ENCODE results near the gene OTOGL.

The OTOGL gene

DNA sequence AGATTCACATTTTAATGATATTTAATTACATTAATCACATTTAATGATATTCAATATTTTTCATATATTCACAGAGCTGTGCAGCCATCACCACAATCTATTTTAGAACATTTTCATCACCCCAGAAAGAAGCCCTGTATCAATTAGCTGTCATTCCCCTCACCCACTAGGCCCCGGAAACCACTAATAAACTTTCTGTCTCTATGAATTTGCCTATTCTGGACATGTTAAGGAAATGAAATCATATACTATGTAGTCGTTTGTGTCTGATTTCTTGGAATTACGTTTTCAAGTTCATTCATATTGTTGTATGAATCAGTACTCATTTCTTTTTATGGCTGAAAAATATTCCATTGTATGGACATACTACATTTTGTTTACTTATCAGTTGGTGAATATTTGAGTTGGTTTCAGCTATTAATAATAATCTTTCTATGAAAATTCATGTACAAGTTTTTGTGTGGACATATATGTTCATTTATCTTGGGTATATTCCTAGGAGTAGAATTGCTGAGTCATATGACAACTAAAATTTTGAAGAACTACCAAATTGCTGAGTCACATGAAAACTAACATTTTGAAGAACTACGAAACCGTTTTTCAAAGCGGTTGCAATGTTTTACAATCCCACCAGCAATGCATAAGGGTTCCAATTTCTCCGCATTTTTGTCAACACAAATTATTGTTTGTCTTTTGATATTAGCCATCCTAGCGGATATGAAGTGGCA lies 11.7 kb upstream of the OTOGL start:
- TF ChIP-seq CTCF (conservative IDR thresholded peaks at IDR 0.05; ENCODE audit: low read depth, low read length): no peak
- DNase-seq (ENCODE audit: low read depth): no peak
- no peak overlapping the region for H3K4me3 ChIP-seq (ENCODE audit: low read length)

DNA sequence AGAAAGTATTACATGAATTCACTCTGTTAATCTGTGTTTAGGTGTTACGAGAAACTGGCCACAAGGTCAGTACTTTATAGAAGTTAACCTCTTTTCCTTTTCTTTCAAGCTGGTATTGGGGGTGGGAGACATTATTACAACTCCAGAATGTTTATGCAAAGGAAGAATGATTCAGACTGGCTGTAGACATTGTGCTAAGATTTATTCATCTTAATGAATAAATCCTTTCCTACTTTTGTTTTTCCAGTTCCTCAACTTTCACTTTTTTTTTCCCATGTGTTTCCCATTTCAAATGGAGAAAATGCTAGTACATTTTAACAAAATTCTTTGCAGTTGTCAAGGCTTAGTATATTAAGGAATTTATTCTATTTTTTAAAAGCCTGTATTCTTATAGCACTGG lies 1.3 kb downstream of the OTOGL start:
- no peak for DNase-seq (ENCODE audit: low read depth)
- H3K4me3 ChIP-seq (ENCODE audit: low read length): no peak overlapping the region
- no peak for TF ChIP-seq CTCF (conservative IDR thresholded peaks at IDR 0.05; ENCODE audit: low read depth, low read length)

- DNase-seq (ENCODE audit: low read depth): no peak
- TF ChIP-seq CTCF (conservative IDR thresholded peaks at IDR 0.05; ENCODE audit: low read depth, low read length): no peak
- no peak overlapping the region for H3K4me3 ChIP-seq (ENCODE audit: low read length)
Observed at GRCh38 chr12:80101126-80101525, 1.8 kb downstream of the OTOGL start.

- TF ChIP-seq CTCF (conservative IDR thresholded peaks at IDR 0.05; ENCODE audit: low read depth, low read length): no peak
- no peak overlapping the region for H3K4me3 ChIP-seq (ENCODE audit: low read length)
- DNase-seq (ENCODE audit: low read depth): no peak
Observed at GRCh38 chr12:80107221-80107620, 7.9 kb downstream of the OTOGL start.

DNA sequence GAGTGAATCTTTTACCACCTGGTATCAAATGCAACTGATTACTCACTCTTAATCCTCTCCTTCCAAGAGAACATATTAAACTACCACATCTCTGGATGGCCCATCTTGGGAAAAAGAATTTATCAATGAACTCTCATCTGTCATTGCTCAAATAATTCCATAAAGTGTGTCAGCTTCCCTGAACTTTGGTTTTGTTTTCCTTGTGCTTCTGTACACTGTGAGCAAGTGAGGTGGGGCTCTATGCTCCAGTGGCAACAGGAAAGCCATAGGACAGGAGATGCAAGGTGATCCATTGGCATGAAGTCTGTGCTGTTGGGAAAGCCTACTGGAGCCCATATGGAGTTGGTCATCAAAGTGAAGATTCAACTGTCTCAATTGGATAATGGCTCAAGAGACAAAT lies 17.4 kb downstream of the OTOGL start:
- TF ChIP-seq CTCF (conservative IDR thresholded peaks at IDR 0.05; ENCODE audit: low read depth, low read length): no peak
- no peak overlapping the region for H3K4me3 ChIP-seq (ENCODE audit: low read length)
- no peak for DNase-seq (ENCODE audit: low read depth)

DNA sequence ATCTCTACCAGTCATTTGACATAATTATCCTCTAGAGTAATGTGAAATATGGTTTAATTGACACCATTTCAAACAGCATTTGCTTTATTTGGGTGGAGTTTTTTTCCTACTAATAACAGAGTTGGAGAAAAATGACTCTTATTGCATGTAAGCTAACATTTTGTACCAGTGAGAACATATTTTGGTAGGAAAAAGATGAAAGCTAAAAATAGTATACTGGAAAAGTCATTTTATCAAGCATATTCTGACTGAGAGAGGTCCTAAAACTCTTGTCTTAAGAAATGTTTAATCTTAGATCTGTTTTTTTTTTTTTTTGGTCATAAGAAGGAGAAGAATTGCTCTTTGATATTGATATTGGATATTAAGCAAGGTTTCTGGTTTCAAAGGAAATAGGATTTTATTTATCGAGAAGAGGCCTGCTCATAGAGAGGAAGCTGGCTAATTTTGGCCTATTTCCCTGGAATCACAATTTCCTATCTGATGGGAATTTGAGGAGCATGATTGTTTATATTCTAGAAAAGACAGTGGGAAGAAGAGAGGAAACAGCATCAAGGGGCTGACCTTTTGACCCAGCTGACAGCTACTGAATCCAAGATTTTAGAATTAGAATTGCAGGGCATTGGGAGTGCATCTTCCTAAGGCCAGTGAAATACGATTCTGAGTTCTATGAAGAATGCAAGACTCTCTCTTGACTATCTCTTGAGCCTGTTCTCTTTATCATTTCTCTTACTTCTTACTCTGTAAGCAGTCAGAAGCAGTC lies 19.4 kb downstream of the OTOGL start:
- TF ChIP-seq CTCF (conservative IDR thresholded peaks at IDR 0.05; ENCODE audit: low read depth, low read length): no peak
- no peak for DNase-seq (ENCODE audit: low read depth)
- H3K4me3 ChIP-seq (ENCODE audit: low read length): no peak overlapping the region

DNA sequence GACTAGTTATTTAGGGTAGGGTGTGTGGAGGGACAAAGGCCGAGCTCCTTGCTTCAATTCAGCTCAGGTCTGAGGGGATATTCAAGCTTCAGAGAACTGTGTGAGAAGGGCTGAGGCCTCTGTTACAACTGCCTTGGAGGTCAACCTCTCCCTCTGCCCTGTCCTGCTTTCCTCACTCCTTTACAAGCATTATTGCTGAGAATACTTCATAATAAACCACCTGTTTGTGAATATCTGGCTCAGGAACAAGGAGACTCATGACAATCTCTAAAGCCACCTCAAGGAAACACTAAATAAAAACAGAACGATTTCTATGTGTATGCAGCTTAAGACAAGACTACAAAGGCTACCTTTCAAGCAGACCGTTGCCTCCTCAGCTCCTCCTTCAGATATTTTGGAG lies 21.7 kb downstream of the OTOGL start:
- no peak for TF ChIP-seq CTCF (conservative IDR thresholded peaks at IDR 0.05; ENCODE audit: low read depth, low read length)
- DNase-seq (ENCODE audit: low read depth): no peak
- no peak overlapping the region for H3K4me3 ChIP-seq (ENCODE audit: low read length)

All from retinal pigment epithelial cell (primary cell).